HG02759 (cell line): ENCODE results near the gene METTL8.
A peak's percentile ranks its signal among the peaks of the same experiment; 100 is the strongest.
"Not testable (repeated sequence)": the region's sequence is repeated elsewhere in the genome, so short reads cannot be mapped to it uniquely, and the experiment has no call there.

Experiments
- ATAC-seq: cut with Tn5 transposase; IDR thresholded peaks from one replicate; pipeline ENCODE4 v1.9.1; 2021; ENCODE audit warnings: mild to moderate bottlenecking, moderate library complexity; ENCODE audit not compliant: unreplicated experiment

Gene METTL8

GRCh38 chr2:171316220-171316619 is 117.6 kb downstream of the METTL8 start:
- no peak for ATAC-seq

GRCh38 chr2:171315781-171316180 is 118.0 kb downstream of the METTL8 start:
- no peak for ATAC-seq

GRCh38 chr2:171312182-171312581 is 121.6 kb downstream of the METTL8 start:
- not testable (repeated sequence) for ATAC-seq

GRCh38 chr2:171311589-171311988 is 122.2 kb downstream of the METTL8 start:
- ATAC-seq, result not testable (repeated sequence)

GRCh38 chr2:171310889-171311288 is 122.9 kb downstream of the METTL8 start:
- ATAC-seq, result no peak

GRCh38 chr2:171309455-171310286 is 124.1 kb downstream of the METTL8 start:
- ATAC-seq, result no peak

GRCh38 chr2:171308280-171309054 is 125.3 kb downstream of the METTL8 start:
- no peak for ATAC-seq

- peak; percentile 85 for ATAC-seq
These were observed 126.2 kb downstream of the METTL8 start for GRCh38 chr2:171307560-171307959.

GRCh38 chr2:171297956-171298355 is 135.8 kb downstream of the METTL8 start:
- no peak for ATAC-seq

- no peak for ATAC-seq
These were observed 139.2 kb downstream of the METTL8 start for GRCh38 chr2:171294608-171295007.

GRCh38 chr2:171293661-171294060 is 140.1 kb downstream of the METTL8 start:
- no peak for ATAC-seq

- ATAC-seq, result no peak
These were observed 143.8 kb downstream of the METTL8 start for GRCh38 chr2:171289991-171290390.

- ATAC-seq, result no peak
These were observed 144.5 kb downstream of the METTL8 start for GRCh38 chr2:171289316-171289715.

GRCh38 chr2:171287611-171288010 is 146.2 kb downstream of the METTL8 start:
- no peak for ATAC-seq

GRCh38 chr2:171287036-171287571 is 146.7 kb downstream of the METTL8 start:
- ATAC-seq, result no peak

GRCh38 chr2:171281110-171281509 is 152.7 kb downstream of the METTL8 start:
- no peak for ATAC-seq

GRCh38 chr2:171279983-171280790 is 153.6 kb downstream of the METTL8 start:
- no peak for ATAC-seq

GRCh38 chr2:171274757-171275156 is 159.0 kb downstream of the METTL8 start:
- ATAC-seq, result no peak

GRCh38 chr2:171271971-171272436 is 161.8 kb downstream of the METTL8 start:
- no peak for ATAC-seq

GRCh38 chr2:171271386-171271785 is 162.4 kb downstream of the METTL8 start:
- ATAC-seq, result no peak
